ENCODE data around the gene JMJD4.
A peak's percentile ranks its signal among the peaks of the same experiment; 100 is the strongest.

The JMJD4 gene

GRCh38 chr1:227734856-227735538 lies at the start of gene JMJD4, which contains the start of gene SNAP47:
TSS of gene JMJD4 (minus strand) at chr1:227735302. CDS start at chr1:227735273, 29 bp downstream.
TSS of gene SNAP47 (plus strand) at chr1:227735435. CDS start at chr1:227747737, 12,302 bp downstream.
- DNase-seq = peak; percentile 74 to 83

- DNase-seq = no peak
Observed at GRCh38 chr1:227782226-227782625, 47.1 kb upstream of the JMJD4 start.

- no peak for DNase-seq
Observed at GRCh38 chr1:227781314-227781930, 46.3 kb upstream of the JMJD4 start.

- no peak for DNase-seq
Observed at GRCh38 chr1:227780101-227781044, 45.3 kb upstream of the JMJD4 start.

GRCh38 chr1:227779685-227780084 lies 44.6 kb upstream of the JMJD4 start:
- DNase-seq = no peak

- DNase-seq = no peak
Observed at GRCh38 chr1:227779021-227779441, 43.9 kb upstream of the JMJD4 start.

- DNase-seq = no peak
Observed at GRCh38 chr1:227778401-227778947, 43.4 kb upstream of the JMJD4 start.

GRCh38 chr1:227777646-227778045 lies 42.5 kb upstream of the JMJD4 start:
- DNase-seq = no peak

GRCh38 chr1:227777156-227777555 lies 42.1 kb upstream of the JMJD4 start:
- DNase-seq = no peak

- no peak for DNase-seq
Observed at GRCh38 chr1:227776331-227776771, 41.2 kb upstream of the JMJD4 start.

GRCh38 chr1:227775841-227776240 lies 40.7 kb upstream of the JMJD4 start:
- DNase-seq = no peak

GRCh38 chr1:227774821-227775661 lies 39.9 kb upstream of the JMJD4 start:
- DNase-seq = no peak

GRCh38 chr1:227774051-227774731 lies 39.1 kb upstream of the JMJD4 start:
- peak; percentile 57 to 60 for DNase-seq

- peak in 1 of 2 experiments; percentile 45 for DNase-seq
Observed at GRCh38 chr1:227773558-227773957, 38.5 kb upstream of the JMJD4 start.

GRCh38 chr1:227771771-227772170 lies 36.7 kb upstream of the JMJD4 start:
- DNase-seq = no peak

GRCh38 chr1:227771326-227771725 lies 36.2 kb upstream of the JMJD4 start:
- no peak for DNase-seq

GRCh38 chr1:227770812-227771211 lies 35.7 kb upstream of the JMJD4 start:
- no peak for DNase-seq

- no peak for DNase-seq
Observed at GRCh38 chr1:227769936-227770494, 34.9 kb upstream of the JMJD4 start.

- DNase-seq = no peak
Observed at GRCh38 chr1:227769047-227769935, 34.2 kb upstream of the JMJD4 start.

GRCh38 chr1:227768640-227769039 lies 33.5 kb upstream of the JMJD4 start:
- DNase-seq = no peak
